HG02973 (cell line): Measurements from ENCODE around the gene NEDD4L.

Source experiments
- ATAC-seq: cut with Tn5 transposase; IDR thresholded peaks from one replicate; pipeline ENCODE4 v1.9.1; 2021; ENCODE audit warnings: moderate library complexity; ENCODE audit not compliant: unreplicated experiment

Gene NEDD4L

DNA sequence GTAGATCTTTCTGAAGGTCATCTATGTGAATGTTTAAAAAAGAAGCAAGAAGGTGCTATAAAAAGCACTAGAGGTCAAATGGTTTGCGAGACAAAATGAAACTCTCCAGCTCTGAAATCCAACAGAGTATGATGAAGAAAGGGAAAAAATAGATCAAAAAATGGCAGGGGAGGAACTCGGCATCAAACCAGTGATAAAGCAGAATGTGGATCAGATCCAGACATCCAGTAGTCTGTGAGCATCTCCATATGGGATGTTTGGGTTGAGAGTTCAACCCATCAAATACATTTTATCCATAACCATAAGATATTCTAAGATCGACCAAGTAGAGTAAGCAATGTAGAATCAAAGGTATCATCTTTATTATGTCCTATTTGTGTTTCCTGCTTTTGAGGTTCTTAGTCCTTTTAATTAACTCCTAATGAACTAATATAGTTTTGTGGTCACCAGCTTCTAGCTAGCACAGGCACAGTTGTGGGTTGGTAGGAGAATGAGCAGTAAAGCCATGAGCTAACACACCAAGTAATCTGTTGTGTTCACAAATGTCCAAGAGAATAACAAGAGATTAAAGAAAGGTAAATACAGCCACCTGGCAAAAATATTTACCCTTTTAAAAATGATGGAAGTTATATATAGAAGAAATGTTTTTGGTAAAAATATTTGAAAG is 160.9 kb downstream of the NEDD4L start:
- no peak for ATAC-seq

DNA sequence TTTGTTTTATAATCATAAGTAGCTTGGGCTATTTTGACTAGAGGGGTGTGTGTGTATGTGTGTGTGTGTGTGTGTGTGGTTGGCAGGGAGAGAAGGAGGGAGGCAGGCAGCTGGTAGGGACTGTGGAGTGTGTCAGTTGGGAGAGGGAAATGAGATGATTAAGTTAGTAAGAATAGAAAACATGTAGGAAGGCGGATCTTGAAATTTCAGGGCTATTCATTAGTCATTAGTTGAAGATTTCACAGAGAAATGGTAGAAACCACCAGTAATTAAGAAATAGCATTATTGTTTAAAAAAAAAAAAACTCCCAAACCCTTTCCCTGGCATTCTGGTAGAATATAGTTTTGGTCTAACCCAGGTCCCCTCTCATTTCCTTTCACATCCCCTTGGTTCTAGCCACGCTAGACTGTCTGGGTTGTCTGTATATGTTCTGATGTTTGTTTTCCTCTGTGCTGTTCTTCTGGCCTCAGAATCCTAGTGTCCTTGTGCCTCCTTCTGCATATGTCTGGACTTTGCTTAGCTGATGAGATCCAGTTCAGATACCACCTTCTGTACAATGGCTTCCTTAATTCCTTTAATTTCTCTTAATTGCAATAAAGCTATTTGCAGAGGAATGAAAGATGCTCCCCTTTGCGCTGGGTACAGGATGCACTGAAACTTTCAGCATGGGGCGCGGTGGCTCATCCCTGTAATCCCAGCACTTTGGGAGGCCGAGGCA is 161.6 kb downstream of the NEDD4L start:
- ATAC-seq, result no peak

DNA sequence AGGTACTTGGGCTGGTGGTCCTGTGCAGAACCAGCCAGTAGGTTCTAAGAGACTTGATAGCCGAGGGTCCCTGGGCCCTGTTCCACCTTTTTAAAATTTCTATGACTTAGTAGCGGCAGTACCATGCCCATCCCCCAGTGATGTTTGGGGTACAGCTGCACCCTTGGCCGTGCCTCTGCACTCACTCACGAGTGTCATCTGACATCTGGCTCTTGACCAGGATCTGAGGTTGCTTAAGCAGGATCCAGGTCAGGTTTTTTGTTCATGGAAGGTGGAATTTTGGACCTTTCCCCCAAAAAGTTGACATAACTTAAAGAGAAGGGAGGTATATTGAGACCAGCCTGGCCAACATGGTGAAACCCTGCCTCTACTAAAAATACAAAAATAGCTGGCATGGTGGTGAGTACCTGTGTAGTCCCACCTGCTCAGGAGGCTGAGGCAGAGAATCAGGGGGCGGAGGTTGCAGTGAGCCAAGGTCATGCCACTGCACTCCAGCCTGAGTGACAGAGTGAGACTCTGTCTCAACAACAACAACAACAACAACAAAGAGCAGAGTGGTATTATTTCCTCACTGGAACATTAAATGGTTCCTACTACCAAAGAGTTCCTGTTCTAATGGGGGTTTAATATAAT is 163.6 kb downstream of the NEDD4L start:
- no peak for ATAC-seq

DNA sequence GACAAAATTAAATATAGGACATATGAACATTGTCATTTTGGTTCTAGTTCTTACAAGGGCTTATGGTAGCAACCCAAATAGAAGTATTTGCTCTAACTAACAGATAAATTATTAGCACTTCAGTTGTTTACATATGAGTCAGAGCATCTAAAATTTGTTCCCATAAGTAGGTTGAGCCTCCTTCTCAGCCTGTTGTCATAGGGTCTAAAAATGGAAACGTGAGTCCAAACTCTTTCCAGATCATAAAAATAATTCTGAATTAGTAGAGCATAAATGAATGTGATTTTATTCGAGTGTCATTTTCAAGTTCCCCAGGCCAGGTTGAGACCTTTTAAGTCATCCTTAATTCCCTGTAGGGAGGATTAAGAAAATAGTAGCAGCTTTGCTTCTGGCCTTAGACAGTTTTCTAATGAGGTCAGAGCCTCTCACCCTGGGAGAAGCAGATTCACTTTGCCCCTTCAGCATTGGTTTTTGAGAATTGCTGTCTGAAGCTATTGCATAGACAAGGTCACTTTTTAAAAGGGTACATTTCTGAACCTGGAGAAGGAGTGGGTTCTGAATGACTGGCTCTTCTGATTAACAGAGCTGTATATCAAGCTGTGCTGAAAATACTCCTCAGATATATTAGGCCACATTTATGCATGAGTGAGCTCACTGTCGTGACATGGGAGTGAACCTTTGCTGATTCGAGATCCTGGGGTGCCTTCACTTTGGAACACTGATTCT is 164.3 kb downstream of the NEDD4L start:
- no peak for ATAC-seq

DNA sequence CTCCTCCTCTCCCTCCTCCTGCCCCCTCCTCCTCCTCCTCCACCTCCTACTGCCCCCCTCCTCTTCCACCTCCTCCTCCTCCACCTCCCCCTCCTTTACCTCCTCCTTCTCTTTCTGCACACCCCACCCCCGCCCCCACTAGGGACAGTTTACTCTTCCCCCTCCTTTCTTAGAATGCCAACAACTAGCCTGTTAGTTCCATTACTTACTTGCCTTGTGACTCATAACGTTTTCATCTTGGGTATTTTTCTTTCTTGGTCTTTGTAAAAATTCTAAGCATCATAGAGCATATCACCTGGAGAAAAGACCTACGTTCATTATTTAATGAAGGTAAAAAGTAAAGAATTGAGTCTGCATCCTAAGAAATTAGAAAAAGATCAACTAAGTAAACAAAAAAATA is 165.3 kb downstream of the NEDD4L start:
- ATAC-seq, result no peak

DNA sequence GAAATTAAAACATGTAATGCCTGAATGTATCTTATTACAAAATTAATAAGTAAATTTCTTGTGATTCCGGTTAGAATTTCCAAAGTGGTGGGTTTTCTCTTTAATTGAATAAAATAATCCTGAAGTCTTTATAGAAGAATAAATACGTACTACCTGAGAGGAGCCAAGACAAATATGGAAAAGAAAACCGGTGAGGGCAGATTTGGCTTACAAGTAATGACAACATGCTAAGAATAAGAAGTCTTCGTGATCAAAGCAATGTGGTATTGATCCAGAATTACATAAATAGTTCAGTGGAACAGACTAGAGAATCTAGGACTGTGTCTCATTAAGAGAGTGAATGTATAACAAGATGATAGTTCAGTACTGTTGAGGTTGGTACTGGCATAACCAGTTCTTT is 167.5 kb downstream of the NEDD4L start:
- ATAC-seq, result no peak

DNA sequence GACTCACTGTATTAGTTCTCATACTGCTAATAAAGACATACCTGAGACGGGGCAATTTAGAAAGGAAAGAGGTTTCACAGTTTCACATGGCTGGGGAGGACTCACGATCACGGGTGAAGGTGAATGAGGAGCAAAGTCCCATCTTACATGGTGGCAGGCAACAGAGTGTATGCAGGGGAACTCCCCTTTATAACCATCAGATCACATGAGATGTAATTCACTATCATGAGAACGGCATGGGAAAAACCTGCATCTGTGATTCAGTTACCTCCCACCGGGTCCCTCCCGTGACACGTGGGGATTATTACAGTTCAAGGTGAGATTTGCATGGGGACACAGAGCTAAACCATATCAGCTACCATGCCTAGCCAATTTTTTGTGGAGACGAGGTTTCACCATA is 168.2 kb downstream of the NEDD4L start:
- no peak for ATAC-seq

DNA sequence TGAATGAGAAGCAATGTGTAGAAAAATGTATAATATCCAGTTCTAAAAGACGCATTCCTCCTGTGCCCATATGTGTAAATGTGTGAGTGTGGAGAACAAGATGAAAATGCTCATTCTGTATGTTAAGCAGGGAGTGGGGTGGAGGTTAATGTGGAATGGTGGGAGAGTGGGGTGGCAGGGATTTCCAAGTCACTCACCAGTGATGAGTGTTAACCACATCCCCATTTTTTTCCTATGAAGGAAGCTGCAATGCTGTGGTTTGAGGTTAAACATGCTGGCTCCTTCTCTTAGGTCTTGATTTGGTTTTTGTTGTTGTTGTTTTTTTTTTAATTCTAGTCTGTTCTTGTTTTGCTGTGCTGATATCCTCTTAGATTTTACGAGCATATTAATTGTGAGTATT is 169.4 kb downstream of the NEDD4L start:
- no peak for ATAC-seq

DNA sequence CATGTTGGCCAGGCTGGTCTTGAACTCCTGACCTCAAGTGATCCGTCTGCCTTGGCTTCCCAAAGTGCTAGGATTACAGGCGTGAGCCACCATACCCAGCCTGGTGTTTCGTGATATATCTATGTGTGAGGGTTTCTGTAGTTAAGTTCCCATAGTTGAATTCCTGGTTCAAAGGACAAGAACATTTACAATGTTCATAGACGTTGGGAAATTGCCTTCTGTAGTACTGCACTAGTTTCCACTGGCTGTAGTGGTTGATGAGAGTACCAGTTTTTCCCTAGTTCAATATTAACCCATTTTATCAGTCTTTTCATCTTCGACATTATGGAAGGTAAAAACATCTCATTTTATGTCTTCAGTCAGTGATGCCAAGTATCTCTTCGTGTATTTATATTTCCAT is 171.0 kb downstream of the NEDD4L start:
- no peak for ATAC-seq

DNA sequence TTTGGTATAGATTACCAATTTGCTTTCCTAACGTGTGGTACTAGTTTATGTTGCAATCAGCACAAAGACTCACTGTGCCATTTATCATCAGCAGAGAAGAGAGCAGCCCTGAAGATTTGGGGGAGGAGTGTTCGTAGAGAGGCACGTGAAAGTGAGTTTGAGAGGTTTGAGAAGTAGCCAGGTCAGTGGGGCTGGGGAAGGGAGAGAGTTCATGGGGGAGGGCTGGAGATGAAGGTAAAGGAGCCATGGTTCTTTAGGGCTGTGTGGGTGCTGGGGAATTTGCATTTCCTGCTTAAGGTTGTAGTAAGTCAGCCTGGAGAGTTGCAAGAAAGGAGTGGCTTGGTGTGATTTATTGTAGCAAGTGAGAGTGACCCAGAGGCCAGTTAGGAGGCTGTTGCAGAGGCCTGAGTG is 172.1 kb downstream of the NEDD4L start:
- no peak for ATAC-seq

DNA sequence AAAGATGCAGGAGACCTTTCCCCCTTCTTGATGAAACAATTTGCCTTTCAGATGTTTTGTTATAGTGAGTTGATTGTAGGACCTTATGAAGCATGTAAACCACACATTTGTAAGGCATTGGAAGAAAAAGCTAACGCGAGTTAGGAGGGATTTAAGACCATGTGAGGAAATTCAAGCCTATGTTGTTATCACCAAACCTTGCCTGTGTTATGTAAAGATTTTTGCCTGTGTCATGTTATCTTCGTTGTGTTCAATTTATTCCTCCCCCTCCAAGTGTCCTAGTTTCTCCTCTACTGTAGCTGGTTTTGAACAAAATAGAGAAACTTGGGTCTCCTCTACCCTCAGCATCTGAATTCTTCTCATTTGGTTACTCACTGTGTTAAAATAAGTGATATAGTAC is 173.0 kb downstream of the NEDD4L start:
- ATAC-seq, result no peak

DNA sequence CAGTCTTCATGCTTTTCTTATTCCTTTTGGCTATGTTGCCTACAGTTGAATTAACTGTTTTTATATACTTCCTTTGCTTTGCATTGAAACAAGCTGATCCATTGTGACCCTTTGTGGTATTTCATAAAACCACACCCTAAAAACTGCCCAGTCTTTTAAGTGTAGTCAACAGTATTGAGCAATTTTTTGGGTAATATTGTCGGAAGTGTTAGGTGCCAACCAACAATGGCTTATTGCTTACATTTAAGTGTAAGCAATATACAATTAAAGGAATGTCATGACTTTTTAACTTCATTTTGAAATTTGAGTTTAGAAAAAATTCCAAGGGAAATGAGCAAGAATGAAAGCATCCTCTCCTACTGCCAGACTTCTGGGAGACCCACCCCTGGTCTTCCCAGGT is 174.1 kb downstream of the NEDD4L start:
- ATAC-seq, result no peak

DNA sequence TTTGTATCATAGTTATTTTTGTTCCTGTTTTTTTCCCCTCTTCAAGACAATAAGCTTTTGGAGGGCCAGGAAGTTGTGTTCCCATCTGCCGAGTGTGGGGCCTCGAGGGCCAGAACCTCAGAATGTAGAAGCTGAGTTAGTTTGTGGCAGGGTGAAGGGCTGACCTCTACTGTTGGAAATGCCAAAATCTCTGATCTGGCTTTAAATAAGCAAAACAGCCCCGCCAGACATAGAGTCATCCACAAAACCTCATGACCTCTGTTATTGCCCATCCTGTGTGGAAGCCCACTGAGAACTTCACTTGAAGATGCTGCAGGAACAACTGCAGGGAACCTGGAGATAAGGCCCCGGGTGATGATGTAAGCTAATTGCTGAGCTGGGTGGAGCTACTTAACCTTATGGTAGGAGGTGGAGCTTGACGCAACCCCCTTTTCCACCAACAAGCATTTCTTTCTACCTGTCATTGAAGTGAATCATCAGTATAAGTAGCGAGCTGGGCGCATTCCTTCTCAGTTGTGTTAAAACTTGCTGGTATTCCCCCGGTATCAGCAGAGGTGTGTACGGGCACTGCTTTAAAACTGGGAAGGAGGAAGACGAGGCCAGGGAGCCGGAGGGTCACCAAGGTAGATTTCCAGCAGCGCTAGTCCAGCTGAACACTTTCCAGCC is 177.2 kb downstream of the NEDD4L start:
- ATAC-seq, result no peak

DNA sequence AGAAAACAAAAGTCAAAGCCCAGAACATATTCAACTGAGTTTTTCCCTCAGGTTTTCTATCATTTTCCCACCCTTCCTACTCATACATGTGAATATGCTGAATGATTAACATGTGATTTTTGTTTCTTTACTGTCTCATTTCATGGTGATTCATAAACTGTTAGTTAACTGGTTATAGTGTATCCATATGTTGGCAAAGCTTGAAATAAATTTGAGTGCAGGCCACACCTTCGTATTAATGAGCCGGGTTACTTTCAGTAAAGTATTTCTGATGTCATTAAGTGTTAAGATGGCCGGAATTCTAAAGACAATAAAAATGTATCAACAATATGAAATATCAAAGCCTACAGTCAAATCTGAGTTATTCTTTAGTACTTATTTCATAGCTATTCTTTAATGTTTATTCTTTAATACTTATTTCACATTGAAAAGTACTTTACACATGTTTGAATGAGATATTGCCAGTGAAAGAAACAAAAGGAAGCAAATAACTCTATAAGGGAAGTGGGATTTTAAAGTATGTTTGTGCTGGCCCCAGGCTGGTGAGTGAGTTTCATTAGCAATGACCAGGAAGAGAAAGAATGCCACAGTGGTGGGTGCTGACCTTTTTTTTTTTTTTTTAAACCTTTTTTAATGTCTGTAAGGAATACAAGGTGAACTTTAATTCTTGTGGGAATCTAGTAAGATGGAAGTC is 178.6 kb downstream of the NEDD4L start:
- ATAC-seq, result no peak

DNA sequence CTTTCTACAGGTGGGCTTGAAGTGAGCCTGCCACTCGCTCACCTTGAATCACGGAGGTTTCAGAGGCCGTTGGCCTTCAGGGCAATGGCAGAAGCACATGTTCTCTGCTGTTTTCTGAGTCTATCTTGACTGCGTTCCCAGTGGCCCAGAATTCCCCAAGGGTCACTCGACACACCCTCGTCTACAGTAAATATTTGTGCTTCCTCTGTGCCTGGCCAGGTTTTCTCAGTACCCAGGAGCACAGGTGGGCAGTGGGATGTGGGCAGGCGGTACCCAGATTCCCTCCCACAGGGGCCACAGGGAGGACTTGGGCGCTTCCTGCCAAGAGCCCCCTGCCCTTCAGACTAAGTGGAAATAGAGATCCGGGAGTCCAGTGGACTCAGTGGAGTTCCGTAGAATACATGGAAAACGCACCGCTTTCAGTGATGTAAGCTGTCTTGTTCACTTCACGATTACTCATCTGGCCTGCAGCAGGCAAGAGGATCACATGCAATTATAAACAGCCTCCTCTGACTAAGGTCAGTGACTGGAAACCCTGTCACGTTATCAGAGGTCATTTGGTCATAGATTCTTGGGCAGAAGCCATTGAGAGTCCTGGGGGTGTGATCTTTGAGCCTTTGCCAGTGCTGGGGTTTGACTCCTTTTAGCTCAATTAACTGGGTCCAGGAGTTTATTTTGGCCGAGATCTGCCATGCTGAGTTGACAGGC is 179.8 kb downstream of the NEDD4L start:
- no peak for ATAC-seq

DNA sequence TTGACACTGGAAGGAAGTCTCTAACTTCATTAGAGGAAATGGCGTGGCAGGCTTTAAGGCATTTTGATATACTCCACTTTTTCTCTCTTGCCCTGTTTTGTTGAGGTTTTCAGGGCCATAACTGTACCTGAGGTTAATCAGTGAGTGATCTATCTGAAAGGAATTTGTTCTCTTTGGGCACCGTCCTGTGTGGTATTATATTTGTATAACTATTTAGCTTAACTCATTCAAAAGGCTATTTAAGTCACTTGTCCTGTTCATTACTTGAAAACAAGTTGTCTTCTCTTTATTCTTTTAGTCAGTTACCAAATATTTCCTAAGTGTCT is 180.4 kb downstream of the NEDD4L start:
- no peak for ATAC-seq

DNA sequence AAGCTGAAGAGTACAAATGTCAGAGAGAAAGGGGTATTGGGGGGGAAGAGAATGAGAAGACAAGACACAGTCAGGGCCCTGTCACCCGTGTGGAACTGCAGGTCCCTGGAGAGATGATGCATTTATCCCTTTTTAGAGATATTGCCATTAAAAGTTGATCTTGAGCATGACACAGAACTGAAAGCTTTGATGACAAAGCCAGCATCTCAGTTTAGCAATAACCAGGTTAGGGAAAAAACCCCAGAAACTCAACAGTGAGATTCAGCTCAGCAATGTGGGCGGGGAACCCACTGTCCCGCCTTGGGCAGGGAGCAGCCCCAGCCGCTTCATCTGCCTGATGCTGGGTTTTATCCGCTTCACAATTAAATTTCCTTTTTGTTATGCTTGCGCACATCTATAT is 181.1 kb downstream of the NEDD4L start:
- ATAC-seq, result peak; percentile 88

DNA sequence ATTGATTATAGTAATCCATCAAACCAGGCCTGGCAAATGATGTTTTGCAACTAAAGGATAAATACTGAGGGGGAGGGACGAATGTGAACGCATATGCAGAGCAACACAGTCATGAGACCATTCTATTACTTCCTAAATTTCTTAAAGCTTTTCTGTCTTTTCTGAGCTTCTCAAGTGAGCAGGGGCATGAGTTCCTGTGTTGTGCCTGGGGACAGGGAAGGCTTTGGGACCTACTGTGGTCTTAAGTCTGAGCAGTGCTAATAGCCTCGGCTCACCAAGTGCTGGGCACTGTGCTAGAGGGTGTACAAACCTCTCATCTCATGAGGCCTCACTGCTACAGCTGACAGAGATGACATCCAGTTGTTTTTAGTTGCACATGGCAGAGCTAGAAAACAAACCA is 182.4 kb downstream of the NEDD4L start:
- ATAC-seq, result no peak

DNA sequence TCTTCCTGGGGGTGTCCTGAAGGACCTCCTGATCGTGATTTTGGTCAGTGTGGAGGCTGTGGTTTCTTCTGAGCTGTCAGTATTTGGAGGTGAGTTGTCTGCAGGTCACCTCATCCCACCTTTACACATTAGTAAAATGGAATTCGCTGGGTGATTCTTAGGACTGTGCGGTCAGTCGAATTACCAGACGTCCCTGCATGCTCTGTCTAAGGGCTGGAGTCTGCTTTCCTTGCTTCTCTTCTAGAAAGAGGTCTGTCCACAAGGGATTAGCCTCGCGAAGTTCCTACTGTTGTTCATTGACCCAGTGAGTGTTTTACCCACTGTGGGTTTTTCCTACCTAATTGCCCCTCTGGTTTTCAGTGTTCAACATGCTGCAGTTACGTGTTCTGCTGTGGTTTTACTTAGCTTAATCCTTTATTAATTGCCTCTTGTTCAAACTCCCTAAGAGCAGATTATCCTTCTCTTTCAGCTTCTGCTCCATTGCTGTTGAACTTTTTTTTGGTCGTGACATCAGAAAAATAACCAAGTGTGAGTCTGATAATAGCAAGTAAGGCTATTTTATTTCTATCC is 183.4 kb downstream of the NEDD4L start:
- no peak for ATAC-seq

DNA sequence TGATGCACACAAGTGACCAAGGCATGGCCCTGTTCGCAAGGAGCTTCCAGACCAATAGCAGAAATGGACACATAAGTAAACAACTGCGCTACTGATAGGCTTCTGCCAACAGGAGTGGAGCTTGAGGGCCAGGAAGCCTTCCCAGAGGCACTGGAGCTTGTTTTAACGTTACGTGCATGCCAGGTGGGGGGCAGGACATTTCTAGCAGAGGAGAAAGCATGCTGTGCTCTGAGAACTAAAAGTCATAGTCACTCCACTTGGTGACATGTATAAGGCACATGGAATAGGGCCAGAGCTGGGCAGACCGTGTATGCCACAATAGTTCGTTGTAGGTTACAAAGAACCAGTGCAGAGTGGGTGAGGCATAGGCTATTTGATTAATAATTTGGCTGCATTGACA is 184.2 kb downstream of the NEDD4L start:
- no peak for ATAC-seq
